Activated gamma-delta T cell treated with anti-CD3 and anti-CD28 coated beads, Interleukin-2, amount 50 U/mL, for 16 hours (primary cell): ENCODE measurements around the gene COPB1.
A peak's percentile ranks its signal among the peaks of the same experiment; 100 is the strongest.
"Not testable (repeated sequence)": the region's sequence is repeated elsewhere in the genome, so short reads cannot be mapped to it uniquely, and the experiment has no call there.

Source experiments
- DNase-seq: peaks from one replicate; pipeline ENCODE4 v3.0.0-alpha.2; 2020; ENCODE audit warnings: low read depth

COPB1 gene, protein sequence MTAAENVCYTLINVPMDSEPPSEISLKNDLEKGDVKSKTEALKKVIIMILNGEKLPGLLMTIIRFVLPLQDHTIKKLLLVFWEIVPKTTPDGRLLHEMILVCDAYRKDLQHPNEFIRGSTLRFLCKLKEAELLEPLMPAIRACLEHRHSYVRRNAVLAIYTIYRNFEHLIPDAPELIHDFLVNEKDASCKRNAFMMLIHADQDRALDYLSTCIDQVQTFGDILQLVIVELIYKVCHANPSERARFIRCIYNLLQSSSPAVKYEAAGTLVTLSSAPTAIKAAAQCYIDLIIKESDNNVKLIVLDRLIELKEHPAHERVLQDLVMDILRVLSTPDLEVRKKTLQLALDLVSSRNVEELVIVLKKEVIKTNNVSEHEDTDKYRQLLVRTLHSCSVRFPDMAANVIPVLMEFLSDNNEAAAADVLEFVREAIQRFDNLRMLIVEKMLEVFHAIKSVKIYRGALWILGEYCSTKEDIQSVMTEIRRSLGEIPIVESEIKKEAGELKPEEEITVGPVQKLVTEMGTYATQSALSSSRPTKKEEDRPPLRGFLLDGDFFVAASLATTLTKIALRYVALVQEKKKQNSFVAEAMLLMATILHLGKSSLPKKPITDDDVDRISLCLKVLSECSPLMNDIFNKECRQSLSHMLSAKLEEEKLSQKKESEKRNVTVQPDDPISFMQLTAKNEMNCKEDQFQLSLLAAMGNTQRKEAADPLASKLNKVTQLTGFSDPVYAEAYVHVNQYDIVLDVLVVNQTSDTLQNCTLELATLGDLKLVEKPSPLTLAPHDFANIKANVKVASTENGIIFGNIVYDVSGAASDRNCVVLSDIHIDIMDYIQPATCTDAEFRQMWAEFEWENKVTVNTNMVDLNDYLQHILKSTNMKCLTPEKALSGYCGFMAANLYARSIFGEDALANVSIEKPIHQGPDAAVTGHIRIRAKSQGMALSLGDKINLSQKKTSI

DNA sequence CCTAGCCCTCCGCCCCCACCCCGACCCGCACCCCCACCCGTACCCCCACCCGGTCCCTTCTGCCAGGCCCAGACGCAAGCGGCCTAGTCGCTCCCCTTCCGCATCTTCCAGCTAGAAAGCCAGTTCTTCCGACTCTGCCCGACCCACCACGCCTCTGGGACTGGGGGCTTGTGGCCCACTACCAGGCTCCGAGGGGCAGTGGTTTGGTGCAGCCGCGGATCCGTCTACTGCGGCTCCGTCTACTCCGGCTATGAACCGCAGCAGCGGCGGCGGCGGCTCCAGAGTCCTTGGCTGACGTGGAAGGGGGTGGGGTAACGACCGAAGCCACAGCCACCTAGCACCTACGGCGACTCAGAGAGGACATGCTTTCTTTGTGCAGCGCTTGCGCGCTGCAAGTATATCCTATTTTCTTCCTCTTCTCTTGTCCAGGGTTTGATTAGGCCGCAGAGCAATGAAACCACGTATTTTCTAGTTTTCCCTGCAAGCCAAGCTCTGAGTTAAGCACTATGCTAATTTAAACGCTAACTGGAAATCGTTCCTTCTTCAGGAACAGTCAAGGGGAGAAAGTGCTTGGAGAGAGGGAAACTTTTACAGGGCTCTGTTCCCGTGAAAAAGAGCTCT lies at the start of gene COPB1:
Gene COPB1, minus strand, starts transcription at position 252 of the 621 bp plus-strand sequence. CDS start 883 bp downstream, outside the sequence.
- peak; percentile 85 for DNase-seq

DNA sequence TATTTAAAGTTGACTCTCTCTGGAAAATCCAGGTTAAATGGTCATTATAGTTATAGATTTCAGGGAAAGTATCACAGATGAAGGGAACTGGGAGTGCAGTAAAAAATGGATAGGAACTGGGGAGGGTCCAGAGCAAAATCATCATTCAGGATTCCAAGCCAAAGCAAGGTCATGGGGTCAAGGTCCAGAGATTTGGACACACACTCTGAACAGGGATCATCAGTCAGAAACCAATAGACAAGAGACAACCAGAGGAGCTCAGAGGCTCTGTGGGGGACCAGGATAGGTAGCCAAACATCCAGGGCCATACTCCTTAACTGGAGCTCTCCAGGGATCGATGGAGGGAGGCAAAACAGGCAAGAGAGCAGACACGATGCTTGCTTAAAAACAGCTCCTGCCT lies 47.8 kb upstream of the COPB1 start:
- DNase-seq, result no peak

DNA sequence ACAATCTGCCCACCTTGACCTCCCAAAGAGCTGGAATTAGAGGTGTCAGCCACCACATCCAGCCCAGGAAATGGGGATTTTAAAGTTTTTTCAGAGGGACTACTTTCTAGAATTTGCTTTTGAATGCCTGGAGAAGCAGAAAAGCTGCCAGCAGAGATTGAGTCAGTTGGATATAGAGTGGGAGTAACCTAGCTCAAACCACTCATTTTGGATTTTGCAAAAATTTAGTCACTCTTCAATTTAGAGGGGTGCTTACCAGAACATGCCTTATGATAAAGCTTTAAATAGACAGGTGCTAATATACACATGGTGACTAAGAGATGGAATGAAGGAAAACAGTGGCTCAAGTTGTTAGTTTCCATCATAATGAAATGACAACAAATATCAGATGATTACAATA lies 47.1 kb upstream of the COPB1 start:
- no peak for DNase-seq

DNA sequence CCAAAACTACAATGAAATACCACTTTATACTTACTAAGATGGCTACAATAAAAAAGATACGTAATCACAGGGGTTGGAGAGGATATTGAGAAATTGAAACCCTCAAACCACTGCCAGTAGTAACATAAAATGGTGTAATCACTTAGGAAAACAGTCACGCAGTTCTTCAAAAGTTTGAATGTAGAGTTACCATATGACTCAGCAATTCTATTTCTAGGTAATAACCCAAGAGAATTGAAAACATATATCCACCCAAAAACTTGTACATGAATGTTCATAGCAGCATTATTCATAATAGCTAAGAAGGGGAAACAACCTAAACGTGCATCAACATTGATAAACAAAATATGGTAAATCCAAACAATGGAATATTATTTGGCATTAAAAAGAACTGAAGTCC lies 45.0 kb upstream of the COPB1 start:
- no peak for DNase-seq

DNA sequence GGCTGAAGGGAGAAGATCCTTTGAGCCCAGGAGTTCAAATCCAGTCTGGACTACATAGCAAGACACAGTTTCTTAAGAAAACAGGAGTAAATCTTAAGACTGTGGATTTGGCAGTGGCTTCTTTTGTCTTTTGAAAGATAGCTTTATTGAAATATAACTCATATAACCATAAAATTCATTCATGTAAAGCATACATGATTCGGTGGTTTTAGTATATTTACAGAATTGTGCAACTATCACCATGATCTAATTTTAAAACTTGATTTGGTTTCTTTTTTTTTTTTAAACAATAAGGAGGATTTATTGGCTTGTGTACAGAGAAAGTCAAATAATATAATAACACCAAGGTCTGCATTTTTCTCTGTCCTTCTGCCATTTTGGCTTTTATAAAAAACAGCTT lies 43.6 kb upstream of the COPB1 start:
- no peak for DNase-seq

DNA sequence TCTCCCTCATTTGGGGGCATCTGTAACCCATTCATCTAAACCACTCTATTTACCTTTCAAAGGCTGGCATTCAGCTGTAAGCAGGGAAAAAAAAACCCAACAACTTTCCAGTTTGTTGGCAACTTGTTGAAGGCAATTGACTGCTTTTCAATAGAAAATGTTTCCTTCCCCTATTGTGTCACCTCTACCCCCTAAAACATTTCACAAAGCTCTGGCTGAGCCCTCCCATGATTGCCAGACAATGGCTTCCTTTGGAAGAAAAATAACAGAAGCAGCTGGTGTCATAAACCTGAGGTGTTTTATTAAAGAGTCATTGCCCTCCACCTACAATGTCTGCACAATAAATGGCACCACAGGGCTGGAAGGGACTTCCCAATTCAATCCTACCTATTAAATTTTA lies 42.7 kb upstream of the COPB1 start:
- no peak for DNase-seq

DNA sequence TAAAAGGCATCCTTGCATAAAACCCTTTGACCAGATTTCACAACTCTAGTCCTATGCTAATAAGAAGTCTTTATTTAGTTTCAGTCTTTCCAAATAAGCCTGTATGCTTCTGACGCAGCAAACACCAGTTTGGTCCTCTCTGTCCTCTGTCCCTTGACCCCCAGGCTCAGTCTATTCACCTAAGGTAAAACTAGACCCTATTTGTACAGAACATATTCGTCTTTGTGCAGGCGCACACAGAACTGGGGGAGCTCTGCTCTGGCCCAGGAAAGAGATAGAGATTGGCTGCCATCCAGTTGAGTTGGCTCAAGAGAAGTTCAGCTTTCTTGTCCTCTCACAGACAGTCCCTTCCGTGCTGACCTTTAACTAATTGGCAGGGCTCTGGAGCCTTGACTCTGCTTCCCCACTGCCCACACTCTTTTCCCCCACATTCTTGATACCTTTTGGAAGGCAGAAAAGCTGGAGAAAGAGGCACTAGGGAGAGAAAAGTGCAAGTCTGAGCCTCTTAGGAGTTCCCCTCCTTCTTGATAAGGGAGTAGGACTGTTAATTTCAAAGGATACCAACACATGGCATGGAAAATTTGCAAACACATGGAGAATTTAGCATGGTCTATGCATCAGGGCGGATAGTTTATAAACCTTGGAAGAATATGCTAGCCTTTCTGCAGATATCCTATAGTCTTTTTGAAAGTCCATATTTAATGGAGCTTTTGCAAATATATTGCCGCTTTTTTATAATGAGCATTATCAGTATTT lies 41.8 kb upstream of the COPB1 start:
- DNase-seq, result no peak

DNA sequence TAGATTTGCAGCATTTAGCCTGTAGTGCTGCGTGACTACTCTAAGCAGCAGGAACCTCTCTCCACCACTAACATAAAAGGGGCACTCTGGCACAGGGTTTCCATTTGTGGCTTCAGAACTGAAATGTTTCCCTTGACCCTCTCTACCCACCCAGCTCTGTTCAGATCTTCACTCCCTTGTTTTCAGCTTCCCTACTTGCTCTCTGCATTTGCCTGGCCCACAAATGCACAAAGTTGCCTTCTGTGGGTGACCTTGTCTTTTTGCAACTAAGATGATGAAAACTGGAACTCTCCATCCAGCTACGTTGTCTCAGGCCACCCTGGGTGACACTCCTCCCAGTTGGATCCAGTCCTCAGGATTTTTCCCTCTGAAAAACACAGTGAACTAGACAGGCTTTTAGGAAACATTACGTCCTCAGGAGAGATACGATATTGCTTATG lies 40.4 kb upstream of the COPB1 start:
- no peak for DNase-seq

DNA sequence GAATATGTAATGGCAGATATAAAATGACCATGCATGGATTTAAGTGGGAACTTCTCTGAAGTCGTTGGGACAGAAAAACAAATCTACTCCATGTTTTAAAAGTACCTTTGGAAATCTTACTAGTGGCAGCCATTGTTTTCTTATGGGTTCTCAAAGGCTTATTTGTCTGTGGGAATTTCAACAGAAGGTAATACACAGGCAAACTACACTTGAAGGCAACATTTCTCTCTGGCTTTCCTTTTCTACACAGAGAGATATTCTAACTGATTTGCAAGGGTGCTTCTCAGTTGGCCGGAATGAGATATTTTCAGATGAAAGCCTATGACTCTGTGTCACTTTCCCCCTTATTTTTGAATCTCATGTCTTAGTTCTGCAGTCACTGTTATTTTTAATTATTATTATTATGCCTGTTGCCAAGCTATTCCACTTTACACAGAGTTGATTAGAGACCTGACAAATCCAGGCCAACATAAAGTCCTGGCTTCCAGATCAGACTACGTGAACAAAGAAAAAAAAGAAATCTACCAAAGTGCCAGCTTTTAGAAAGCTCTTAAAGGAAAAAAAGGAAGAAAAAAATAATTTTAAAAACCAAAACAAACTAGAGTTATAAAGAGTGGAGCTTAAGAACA lies 39.4 kb upstream of the COPB1 start:
- DNase-seq, result no peak

DNA sequence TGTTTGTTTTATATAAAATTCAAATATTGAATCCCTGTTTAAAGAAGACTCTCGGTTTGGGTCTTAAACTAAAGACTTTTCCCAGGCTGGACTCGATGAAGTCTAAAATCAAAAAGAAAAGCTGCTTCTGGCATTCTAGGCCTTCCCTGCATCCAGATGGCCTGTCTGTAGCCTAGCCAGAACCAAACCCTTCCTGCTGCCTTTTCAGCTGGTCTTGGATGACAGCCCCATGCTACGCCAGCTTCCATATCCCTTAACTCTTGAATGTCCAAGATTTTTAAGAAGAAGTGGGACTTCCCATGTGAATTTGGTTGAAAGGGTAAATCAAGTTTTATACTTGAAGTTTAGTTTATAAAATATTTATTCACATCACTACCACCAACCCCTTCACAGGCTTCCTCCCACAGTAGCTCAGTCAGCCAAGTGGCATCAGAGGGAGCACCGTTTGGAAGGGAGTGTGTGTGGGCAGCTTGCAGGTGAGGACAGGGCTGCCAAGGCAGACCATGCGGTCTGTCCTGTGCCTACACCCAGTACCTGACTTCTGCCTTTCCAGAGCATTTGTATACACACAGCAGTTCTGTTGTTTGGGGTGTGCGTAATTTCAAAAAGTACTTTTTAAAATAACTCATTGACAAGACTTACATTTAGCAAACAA lies 38.8 kb upstream of the COPB1 start:
- DNase-seq, result no peak

DNA sequence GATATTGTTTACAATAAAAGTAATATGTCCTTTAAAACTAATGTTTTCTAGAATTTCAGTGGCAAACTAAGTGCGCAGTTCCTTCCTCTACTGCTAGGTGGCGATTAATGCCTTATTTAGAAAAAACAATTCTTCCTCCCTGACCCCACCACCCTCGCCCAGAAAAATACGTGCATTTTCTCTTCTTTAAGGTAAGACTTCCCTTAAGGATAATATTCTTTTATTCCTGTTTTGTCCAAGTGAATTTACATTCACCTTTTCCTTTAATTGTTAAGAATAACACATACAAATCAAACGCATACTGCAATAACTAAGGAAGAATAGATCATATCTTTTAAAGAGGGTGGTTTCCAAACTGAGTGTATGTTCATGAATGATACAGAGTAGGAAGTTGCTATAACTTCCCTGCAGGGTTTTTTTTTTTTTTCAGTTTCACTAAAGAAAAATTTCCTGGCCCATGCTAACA lies 37.6 kb upstream of the COPB1 start:
- peak; percentile 12 for DNase-seq

DNA sequence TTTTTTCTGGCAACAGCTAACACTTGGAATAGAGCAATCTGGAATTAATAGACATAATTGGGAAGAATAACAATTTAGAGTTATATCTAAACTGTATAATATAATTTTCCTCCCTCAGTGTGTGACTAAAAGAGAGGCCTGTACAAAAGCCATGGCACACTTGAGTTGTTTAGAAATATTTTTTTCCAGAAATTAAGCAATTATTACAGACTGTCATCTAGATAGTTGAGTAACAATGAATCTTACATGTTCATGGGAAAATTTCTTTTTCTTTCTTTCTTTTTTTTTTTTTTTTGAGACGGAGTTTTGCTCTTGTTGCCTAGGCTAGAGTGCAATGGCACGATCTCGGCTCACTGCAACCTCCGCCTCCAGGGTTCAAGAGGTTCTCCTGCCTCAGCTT lies 35.6 kb upstream of the COPB1 start:
- DNase-seq, result not testable (repeated sequence)

DNA sequence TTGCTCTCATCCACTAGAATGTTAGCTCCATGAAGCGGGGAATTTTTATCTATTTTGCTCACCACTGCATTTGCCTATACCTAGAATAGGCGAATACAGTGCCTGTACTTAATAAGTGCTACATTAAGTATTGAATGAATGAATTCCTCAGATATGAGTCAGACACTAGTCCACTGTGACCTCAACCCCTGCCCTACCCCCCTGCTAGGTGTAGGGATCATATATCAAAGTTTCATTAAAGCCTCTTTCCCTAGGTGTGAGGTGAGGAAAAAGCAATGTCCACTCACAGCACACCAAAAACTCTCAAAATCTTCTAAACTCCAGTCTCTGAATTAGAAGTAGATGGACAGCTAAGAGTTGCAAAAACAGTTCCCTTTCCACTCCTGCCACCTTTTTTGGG lies 30.3 kb upstream of the COPB1 start:
- DNase-seq, result no peak

DNA sequence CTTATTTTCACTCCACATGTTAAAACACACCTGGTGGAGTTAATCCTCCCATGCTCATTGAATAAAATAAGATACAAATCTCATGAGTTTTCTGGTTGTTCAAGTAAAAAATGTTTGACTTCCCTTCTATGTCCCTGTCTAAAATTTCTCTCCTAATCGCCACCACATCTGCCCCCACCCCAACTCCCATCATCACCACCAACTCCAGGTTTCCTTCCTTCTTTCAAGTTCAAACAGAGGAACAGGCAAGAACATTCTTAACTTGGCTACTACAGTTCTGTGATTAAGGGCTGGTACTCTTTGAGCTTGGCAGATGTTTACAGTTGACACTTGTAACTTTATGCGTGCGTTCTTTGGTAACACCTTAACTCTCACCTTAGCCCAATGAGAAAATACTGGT lies 29.7 kb upstream of the COPB1 start:
- no peak for DNase-seq

DNA sequence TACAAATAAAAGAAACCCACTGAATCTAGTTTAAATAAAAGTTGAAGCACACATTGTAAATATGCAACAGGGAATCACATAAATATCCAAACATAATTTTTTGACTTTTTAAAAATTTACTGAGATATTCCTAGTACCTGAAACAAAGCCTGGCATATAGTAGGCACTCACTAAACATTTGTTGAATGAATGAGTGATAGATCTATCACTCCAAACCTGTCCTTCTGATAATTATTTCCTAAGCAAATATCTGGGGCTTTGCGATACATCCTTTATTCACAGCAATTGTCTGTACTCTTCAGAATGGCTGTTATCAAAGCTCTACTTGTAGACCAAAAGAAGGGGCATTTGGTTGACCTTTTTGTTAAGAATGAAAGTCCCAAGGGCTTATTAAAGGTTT lies 23.2 kb upstream of the COPB1 start:
- DNase-seq, result no peak

DNA sequence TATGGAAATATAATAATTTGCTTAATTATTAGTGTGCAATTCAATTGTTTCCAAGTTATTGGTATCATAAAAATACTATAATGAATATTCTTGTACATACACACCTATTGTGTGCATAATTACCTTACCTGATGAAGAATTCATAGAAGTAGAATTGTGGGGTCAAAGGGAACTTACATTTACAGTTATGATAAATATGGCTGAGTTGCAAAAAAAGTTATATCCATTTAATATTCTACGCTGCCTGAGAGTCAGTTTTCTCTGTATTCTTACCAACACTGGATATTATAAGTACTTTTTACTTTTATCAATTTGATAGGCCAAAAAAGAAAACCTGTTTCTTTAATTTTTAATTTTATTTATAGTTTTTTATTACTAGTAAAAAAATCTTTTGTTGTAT lies 22.6 kb upstream of the COPB1 start:
- DNase-seq, result no peak

DNA sequence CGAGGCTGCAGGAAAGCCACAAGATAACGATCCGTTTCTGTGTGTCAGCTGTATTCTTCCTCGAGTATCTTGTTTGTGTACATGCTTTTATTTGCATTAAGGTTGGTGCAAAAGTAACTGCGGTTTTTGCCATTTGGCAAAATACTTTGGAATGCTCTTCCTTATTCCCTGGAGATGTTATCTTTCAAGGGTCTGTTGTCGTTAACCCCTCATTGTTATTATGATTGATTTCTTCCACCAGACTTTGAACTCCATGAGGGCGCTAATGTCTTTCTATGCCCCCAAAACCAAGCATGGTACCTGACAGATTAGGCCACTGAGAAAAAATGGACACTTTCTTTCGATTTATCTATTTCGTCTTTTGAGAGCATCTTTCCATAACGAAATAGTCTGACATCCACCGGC lies 21.1 kb upstream of the COPB1 start:
- no peak for DNase-seq

DNA sequence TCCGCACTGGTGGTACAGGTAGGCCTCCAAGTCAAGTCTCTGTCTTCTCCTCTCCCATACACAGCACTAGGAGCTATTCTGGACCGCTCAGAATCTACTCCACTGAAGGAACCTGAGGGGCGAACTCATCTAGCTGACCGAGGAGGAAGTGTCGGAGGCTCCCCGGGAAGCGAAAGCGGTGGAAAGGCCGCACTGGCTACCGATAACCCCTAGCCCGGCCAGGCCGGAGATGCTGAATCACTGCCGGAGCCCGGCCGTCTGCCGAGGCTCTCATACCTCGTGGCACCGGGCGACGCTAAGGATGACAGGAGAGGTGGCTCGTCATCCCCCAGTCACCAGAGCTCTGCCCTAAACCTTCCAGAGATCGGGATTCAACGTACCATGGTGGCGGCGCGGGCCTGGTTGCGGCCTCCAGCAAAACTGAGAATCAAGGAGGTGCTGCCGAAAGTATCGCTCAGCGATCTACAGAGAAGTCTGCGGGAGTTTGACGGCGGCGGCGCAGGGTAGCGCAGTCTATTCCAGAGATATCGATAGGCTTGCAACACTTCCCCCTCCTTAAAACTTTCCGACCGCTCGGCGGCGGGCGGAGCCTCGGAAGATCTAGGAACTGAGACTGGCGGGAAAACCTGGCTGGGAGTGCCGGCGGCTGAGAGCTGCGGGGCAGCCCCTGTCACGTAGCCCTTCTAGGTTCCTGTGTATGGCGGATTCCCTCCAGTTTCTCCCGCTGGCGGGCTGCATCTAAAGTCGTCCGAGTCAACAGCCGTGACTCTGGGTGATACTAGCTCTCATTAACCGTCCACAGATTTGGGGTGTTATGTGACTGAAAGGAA lies 20.5 kb upstream of the COPB1 start, which contains the start of gene PSMA1:
Gene PSMA1, minus strand, starts transcription at position 470 of the 830 bp plus-strand sequence. Its CDS starts 87 bp downstream, at position 383.
- peak; percentile 86 for DNase-seq

DNA sequence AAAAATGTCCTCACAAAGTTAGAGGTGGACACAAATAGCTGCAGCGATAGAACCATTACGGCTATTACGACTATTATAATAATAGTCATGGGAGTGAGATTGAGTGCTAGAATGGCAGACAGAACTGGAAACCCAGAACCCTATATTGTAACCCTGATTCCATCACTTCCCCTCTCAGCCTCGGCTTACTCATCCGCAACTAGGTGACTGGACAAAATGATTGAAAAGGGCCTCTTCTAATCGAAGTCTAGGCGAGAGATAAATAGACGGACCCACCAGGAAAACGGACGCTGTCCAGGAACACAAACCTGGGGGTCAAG lies 19.9 kb upstream of the COPB1 start:
- DNase-seq, result no peak

DNA sequence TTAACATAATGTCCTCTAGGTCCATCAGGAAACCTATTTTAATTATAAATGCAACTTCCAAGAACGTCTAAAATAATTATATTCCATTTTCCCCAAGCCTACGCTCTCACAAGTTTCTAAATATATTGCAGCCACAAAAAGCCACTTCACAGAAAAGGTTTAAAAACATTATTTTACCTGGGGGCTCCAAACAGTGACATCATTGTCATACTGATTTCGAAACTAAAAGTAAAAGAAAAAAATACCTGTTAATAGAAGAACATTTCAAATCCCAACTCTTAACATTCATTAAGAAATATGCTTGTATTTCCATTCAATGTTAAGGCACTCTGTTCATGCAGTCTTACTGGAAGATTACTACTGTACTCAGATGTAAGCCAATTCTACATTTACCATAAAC lies 19.2 kb upstream of the COPB1 start:
- DNase-seq, result no peak
